CD4-positive, alpha-beta T cell treated with Interleukin-2 at 100 ng/mL for 4 hours (primary cell): ENCODE measurements around the gene CABP4.
A peak's percentile ranks its signal among the peaks of the same experiment; 100 is the strongest.

Experiments used
- DNase-seq: peaks from one replicate; pipeline ENCODE4 v3.0.0-alpha.2; 2020; ENCODE audit warnings: low spot score

The CABP4 gene

DNA sequence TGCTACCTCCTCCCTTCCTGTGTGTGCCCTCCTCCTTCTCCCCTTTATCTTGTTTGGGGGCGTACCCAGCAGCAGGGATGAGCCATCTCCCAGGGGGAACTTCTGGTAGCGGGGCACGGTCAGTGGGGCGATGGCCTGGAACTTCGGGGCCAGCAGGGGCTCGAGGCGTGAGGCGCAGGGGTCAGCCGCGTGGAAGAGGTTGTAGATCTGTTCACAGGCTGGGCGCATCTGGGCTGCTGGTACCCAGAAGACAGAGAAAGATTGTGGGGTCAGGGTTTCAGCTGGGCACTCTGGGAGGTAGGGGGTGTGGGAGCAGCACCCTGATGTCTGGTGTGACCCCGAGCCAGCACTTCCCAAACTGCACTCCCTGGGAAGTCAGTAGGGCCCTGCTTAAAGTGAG, 41.0 kb downstream of the CABP4 start:
- no peak for DNase-seq

DNA sequence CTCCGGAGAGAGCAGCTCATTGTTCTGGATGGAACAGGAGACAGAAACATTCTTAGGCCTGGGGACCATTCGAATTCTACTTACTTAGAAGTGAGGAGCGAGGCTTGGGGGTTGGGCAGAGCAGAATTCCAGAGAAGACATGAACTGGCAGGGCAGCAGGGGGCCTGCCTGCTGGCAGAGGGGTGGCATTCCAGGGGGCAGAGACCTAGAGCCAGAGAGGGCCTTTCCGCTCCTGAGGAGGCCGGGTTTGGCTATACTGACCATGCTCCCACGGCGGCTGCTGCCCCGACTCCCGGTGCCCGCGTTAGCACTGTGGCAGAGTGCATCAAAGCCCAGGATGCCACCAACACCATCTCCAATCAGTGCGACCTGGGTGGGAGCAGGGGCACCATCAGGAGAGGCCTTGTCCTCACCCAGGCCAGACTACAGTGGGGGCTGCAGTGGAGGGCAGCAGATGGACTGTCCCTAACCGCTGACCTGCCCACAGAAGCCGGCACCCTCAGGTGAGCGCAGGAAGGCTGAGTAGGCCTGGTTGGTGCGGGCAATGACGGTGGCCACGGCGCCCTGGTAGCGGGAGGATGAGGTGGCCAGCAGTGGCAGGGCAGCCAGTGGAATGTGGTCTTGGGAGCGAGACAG, 42.6 kb downstream of the CABP4 start:
- no peak for DNase-seq

DNA sequence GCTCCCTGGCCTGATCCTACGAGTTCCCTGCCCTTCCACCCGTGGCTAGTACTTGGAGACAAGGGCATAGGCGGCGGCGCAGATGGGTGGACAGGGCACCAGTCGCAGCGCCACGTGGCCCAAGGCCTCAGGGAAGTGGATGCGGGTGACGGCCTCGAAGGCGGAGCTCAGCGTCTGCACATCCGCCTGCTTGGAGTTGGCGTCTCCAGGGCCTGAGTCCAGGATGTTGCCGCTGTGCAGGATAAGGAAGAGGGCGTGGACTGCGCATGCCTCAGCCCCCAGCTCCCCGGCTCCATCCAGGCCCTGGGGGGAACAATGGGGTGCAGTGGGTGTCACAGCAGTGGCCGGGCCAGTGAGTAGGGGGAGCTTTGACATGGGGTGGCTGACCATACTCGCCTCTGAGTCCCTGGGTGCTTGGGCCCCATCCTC, 43.4 kb downstream of the CABP4 start:
- DNase-seq, result no peak

DNA sequence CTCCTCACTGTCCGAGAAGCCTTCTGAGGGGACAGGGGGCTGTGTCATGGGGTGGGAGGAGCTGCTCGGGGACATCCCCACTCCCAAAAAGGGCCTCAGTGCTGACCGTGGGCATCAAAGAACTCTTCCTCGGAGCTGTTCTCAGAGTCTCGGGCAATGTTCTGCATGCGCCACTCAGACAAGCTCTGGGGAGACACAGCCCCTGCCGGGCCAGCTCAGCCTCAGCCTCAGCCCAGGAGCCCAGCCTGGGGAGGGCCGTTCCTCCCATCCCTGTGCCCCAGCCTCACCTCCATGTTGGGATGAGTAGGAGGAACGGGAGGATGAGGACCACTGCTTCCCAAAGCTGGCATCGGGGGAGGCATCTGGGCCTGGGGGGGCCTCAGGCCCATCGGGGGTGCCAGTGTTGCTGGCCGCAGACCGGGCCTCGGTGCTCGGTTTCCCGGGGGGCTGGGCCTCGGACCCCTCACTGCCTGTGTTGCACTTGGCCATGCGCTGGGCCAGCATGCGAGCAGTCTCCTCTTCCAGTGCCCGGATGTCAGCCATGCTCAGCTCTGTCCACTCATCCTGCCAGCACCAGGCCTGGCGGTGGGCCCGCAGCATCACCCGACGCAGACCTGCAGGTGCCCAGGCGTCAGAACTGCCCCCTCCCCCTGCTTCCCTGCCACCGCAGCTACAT, 44.8 kb downstream of the CABP4 start:
- DNase-seq, result no peak

DNA sequence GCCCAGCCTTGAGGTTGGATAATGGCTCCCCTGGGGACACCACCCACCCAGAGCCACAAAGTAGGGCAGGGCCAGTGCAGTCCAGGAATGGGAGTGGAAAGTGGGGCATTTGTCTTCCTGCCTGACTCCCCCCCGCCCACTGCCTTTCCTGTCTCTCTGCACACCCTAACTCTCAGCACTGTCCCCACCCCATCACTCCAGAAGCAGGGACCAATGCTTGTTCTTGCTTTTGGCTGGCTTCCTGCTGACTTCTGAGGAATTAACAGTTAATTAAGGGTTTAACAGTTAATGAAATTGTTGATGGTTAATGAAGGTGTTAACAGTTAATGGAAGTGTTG, 45.3 kb downstream of the CABP4 start:
- no peak for DNase-seq

DNA sequence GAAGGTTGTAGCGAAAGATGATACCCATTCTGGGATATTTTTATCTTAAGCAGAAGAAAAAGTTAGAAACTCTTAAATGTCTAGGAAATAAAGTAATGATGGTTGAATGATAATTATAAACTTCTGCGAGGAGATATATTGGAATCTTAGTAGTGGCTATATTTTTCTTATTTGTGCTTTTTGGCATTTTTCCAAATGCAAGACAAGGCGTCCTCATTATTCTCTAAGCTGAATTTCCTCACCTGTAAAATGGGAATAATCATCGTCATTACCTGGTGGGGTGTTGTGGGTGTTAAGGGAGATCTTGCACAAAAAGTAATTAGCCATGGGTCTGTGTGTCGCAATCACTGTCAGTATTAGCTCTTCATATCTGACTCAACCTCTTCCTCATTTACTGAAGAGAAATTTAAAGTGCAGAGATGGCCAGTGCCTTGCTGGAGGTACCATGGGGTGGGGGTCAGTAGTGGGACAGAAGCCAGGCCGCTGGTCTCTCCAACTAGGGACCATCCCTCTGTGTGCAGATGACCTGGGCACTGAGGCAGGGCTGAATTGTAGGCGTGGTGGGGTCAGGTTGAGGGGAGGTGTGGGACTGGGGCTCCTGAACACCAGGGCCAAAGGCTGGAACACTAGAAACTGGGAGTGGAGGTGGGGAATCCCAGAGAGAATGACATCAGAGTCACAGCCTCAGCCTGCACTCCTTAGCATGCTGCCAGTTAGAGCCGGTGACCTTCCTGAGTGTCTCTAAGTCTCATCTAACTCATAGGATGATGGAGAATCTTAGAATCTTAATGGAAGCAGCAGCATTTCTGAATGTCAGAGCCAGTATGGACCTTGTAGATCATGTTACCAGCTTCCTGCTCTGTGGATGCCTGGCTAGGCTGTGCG, 45.9 kb downstream of the CABP4 start:
- no peak for DNase-seq

DNA sequence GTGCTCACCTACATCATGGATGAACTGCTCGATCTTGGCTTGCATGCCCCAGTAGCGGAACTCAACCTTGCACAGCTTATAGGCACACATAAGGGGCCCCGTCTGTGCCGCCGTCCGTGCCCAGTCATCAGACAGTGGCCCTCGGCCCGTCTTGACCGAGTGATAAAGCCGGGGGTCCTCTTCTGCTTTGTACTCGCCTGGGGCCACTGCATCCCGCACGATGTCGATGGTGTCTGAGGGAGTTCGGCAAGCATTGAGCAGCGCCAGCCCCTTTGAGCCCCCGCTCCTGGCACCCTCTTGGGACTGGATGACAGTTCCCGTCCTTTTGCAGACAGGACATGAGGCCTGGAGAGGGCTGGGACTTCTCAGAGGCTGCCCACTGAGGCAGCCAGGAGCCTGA, 46.7 kb downstream of the CABP4 start:
- DNase-seq, result no peak

DNA sequence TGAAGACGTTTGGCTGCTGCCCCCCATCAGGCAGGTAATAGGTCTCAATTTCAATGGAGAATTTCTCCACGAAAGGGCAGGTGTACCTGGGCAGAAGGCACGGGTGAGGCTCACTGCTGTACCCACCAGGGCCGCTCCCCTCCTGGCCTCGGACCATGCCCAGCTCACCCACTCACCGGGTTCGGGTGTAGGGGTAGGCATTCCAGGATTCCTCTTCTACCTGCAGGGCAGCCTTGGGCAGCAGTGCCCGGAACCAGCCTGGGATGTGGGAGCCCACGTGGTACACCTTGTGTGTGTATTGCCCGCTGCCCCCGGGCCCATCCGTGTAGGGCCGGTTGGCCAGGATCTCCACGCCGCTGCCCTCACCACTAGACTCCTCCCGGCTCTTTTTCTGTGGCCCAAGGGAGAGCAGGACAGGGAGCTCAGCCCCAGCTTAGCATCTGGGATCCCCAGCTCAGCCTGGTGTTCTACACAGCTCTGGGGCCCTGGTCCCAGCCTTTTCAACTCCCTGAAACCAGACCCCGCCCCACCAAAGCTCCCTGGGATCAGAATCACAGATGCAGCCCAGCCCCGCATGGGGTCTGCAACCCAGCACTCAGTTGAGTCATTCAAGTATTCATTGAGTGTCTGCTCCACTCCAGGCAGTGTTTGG, 47.3 kb downstream of the CABP4 start:
- DNase-seq, result no peak

DNA sequence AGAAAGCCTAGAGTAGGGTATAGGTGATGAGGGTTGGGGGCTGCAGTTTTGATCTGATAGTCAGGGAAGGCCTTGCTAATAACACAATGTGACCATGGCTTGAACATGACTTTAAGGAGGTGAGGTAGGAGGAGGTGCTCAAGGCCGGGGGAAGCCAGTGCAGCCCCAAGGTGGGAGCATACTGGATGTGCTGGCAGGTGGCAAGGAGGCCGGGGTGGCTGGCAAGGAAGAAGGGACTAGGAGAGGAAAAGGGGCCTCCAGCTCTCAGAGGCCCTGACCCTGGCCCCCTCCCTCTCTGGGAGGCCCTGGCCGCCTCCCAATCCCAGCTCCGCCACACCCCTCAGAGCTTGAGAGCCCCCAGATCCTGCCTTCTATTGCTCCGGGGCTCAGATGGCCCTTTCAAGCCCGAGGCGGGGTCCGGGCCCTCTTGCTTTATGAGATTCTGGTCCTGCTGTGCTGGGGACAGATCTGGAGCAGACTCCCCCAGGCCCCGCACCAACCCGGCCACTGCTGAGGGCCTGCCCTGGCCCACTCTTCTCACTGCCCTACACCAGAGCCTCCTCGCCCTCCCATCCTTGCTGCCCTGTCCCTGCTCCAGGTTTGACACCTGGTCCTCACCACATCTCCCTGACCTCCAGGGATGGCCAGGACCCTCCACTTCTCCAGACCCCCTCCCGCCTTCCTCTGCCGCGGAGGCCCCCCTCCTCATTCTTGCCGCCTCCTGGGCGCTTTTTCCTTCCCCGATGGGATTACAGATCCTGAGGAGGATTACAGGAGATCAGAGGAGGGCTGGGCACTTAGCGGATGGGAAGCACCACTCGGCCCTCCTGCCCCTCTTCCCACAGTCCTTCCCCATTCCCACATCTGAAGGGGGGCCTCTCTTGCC, 48.2 kb downstream of the CABP4 start:
- DNase-seq, result no peak

DNA sequence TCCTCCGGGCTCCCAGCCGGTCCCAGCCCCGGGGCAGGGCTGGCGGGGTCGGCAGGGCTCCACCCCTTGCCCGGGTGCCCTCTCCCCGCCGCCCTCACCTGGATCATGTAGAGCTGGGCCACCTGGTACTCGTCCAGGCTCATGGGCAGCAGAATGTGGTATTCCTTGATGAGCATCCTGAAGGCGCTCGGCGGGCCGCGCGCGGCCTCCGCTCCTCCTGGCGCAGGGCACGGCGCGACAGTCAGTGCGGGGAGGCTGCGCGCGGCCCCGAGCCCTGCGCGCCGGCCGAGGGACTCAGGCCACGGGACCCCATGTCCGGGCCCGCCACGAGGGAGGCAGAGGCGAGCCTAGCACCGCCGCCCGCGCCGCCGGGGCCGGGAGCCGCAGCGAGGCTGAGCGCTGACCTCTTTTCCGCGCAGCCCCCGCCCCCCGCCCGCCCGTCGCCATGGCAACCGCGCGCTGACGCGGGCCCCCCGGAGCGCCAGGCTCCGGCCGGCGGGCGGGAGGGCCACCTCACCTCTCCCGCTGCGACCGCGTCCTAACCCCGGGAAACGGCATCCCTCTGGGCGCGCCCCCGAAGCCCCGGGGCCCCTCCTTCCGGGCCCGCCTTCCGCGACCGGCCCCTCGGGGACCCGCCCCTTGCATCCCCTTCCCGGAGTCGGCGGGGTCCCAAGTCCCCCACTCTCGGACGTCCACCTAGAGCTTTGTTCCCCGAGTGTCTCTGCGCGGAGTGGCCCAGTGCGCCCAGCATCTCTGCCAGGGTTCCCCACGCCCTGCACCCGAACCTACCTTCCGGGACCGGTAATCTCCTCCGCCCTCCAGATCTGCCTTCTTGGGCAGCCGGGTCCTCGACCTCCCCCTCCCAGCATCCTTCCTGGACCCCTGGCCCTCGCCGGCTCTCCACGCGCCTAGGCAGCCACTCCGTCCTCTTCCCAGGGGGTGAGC, 49.1 kb downstream of the CABP4 start:
- DNase-seq, result peak; percentile 22

DNA sequence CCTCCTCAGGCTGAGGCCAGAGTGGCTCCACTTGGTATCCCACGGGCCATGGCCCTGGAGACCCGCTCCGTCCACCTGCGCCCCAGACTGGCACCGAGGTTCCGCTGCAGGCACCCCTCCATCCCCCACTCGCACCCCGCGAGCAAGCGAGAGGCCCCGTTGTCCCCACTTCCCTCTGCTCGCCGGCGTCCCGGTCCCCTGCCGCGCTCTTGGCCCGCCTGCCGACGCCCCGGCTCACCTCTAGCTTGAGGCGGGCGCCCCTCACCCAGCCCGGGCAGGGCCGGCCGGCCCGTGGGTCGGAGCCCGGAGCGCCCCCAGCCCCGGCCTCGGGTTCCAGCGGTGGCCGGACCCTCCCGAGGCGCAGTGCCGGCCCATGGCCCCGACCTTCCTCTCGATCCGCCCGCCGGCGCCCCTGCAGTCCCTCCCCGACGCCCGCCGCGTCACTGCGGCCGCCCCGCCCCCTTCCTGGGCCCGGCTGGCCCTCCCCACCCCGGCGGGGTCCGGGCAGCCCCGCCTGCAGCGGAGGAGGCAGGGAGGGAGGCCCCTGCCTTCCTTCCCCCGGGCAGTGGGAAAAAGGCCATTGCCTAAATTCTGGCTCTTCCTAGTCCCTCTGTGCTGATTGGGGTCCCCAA, 49.9 kb downstream of the CABP4 start, which contains the start of gene PITPNM1:
TSS of gene PITPNM1 (minus strand) at position 414 of the 632 bp plus-strand sequence. CDS start 1,183 bp downstream, outside the sequence.
- peak; percentile 66 for DNase-seq

DNA sequence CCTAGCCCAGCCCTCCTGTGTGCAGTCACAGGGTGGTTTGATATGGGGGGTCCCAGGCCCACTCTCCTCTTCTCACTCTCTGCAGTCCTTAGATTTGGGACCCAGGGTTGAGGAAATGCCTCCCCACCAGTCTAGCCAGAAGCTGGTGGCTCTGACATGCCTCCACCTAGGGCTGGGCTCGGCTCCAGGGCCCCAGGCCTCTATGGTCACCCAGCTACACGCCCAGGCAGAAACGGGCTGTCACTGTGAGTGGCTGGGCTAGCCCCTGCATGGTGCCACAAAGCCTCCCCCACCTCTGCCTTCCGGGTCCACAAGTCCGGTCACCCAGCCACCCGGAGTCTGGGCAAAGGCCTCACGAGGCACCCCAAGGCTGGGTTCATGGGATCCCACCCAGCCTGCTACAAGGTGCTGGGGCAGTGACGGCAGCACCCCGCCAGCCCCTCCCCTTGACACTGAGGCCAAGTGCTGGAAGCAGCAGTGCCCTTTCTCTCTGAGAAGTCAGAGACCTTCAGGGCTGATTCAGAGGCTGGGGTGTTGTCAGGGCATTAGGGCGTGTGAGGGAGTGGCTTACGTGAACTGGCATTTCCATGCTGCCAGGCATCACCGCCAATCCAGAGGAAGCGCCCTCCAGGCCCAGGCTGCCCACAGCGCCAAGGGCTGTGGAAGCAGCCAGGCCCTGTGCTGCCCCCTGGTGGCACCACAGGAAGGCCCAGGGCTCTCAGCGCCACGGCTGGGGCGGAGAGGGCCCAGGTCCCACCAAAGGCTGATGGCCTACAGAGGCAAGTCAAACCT, 50.6 kb downstream of the CABP4 start:
- DNase-seq, result peak; percentile 92

DNA sequence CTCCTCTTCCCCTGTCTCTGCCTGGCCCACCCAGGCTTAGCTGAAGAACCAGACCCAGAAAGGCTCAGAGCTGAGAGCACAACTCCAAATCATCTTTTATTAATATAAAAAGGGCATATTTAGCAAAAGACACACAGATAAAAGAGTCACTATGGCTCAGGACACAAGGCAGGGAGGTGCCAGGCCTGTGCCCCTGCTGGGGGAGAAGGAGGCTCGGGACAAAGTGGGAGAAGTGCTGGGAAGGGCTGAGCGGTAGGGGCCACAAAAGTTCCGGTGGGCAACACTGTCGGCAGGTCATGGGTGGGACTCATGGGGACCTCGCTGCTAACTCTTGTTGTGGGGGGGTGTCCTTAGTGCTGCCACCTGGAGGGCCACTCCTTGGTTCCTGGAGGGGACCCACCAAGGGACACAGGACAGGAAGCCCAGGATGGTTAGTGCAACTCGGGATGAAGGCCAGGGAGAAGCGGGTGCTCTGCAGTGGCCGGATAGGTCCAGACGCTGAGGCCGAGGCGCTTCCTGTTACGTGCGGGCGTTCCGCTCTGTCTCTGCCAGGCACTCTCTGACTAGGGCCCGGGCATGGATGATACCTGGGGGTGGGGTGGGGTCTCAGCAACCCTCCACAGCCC, 51.4 kb downstream of the CABP4 start:
- no peak for DNase-seq

DNA sequence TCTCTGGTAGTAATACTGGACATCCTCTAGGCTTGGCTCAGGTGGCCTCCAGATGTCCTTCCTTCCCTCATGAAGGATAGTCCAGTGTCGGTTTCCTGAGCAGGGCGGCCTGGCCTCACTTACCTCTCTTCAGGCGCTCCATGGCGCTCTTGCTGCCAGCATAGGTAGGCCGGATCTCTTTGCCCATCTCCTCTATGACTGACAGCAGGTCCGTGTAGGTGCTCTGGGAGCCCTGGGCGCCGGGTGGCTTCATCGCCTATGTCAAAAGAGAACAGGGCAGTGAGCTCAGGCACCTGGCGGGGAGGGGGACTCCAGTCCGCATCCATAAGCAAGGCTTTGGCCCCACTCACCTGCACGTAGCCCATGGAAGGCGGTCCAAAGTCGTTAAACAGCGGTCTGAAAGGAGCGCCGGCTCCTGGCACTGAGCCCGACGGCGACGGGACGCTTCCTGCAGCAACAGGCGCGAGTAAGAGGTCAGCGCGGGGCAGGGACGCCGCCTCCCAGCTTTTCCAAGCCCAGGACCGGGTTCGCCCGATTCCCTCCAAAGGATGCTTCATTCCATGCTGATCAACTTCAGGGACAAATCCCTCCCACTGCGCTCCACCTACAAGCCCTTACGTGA, 52.2 kb downstream of the CABP4 start:
- no peak for DNase-seq

DNA sequence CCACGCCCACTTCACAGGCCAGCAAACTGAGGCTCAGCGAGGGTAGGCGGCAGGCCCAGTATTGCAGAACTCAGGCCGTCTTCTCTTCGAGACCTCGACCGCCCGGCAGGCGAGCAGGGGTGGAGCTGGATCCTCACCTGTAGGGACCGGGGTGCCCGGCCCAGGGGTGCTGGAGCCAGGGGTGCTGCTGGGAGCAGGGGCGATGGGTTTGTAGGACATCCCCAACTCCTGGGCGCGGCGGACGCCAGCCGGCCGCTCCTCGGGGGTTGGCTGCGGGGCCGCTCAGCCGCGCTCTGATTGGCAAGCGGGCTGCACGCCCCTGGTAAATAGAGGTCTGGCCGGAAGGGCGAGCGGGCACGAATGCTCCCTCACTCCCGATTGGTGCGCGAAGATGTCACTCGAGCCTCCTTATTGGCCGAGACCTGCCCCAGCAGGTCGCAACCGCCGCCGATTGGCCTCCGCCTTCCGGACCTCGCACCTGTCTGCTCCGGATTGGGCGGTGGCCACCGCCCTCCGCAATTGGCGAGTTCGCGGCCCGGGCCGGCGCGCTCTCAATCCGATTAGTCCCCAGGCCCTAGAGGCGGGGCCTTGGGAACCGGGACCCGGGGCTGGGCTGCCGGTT, 52.8 kb downstream of the CABP4 start, which contains the start of gene CDK2AP2:
TSS of gene CDK2AP2 (minus strand) at position 299 of the 622 bp plus-strand sequence. CDS start at position 219, 80 bp downstream.
- DNase-seq, result peak; percentile 99

DNA sequence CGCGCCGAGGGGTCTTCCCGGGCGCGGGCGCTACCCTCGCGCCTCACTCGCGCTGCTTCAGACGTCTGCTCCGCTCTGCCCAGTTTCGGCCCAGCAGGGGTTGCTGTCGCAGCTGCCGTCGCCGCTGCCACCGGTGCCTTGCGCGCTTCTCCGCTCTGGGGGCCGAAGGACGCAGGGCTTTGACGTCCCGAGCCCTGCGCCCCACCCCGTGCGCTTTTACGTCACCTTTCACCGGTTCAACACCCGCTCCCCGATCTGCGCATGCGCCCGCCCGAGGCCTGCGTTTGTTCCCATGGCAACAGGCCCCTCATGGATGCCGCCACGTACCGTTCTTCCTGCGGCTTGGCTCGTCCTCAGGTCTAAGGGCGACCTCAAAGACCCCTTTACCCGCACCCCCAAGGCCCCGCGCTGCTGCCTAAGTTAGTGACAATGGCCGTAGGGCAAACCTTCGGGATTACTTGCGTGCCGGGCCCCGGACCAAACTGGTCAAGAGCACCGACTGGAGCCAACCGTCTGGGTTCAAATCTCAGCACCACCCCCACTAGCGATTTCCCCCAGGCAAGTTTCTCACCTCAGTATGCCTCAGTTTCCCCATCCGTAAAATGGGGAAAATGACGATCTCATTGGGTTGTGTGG, 53.5 kb downstream of the CABP4 start:
- peak; percentile 99 for DNase-seq

DNA sequence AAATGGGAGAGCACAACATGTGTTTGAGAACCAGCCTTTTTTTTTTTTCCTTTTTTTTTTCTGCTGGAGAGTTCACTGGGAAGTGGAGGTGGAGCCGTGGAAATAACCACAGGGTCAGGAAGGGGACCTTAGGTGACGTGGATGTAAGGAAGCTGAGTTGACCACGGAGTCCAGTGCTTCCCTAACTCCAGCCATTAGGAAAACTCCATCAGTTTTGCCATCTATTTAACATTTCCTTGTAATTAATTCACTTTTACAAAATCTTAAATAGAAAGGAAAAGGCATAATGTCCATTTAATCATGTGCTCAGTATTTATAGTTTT, 54.8 kb downstream of the CABP4 start:
- DNase-seq, result no peak
